ENCODE results near the gene STAT1.
"Not testable (repeated sequence)": the region's sequence is repeated elsewhere in the genome, so short reads cannot be mapped to it uniquely, and the experiment has no call there.

STAT1 gene

GRCh38 chr2:190972846-190973245, 41.1 kb downstream of the STAT1 start:
- Mint-ChIP-seq H3K9me3 (no peaks in the 10 kb centered on the region), H3K27ac (no peak overlapping the region), H3K4me3 (no peak overlapping the region), H3K27me3 (no peaks in the 10 kb centered on the region), H3K4me1 (peaks cover 62% of the 10 kb centered on the region)
- DNase-seq: no peak
- no peak for ATAC-seq

GRCh38 chr2:190972213-190972612, 41.8 kb downstream of the STAT1 start:
- Mint-ChIP-seq H3K27me3 (no peaks in the 10 kb centered on the region), H3K4me1 (peaks cover 57% of the 10 kb centered on the region), H3K4me3 (no peak overlapping the region), H3K27ac (no peak overlapping the region), H3K9me3 (no peaks in the 10 kb centered on the region)
- ATAC-seq (no peak), DNase-seq (no peak)

GRCh38 chr2:190970873-190971506, 43.0 kb downstream of the STAT1 start:
- H3K27me3 Mint-ChIP-seq: no peaks in the 10 kb centered on the region
- H3K27ac Mint-ChIP-seq: peak overlapping the region; percentile 80 to 94
- DNase-seq (no peak), ATAC-seq (peak; percentile 5)
- no peak overlapping the region for H3K4me3 Mint-ChIP-seq
- no peaks in the 10 kb centered on the region for H3K9me3 Mint-ChIP-seq
- peaks cover 59% of the 10 kb centered on the region for H3K4me1 Mint-ChIP-seq

- Mint-ChIP-seq H3K27me3 (no peaks in the 10 kb centered on the region), H3K27ac (peak overlapping the region in 1 of 2 donors; percentile 63), H3K9me3 (no peaks in the 10 kb centered on the region), H3K4me1 (peaks cover 63% of the 10 kb centered on the region), H3K4me3 (no peak overlapping the region)
- no peak for DNase-seq
- ATAC-seq: no peak
Observed at GRCh38 chr2:190970160-190970559, 43.8 kb downstream of the STAT1 start.

- H3K27me3 Mint-ChIP-seq: no peaks in the 10 kb centered on the region
- no peak for DNase-seq
- no peak overlapping the region for H3K27ac Mint-ChIP-seq
Observed at GRCh38 chr2:190968522-190968921, 45.4 kb downstream of the STAT1 start.

GRCh38 chr2:190965580-190966222, 48.3 kb downstream of the STAT1 start:
- peaks cover 64% of the 10 kb centered on the region for H3K4me1 Mint-ChIP-seq
- no peaks in the 10 kb centered on the region for H3K27me3 Mint-ChIP-seq
- no peaks in the 10 kb centered on the region for H3K9me3 Mint-ChIP-seq
- no peak for ATAC-seq
- no peak for DNase-seq
- H3K27ac Mint-ChIP-seq: no peak overlapping the region
- no peak overlapping the region for H3K4me3 Mint-ChIP-seq

More at GRCh38 chr2:190968522-190968921, 45.4 kb downstream of the STAT1 start:
- peaks cover 61% of the 10 kb centered on the region for H3K4me1 Mint-ChIP-seq
- H3K4me3 Mint-ChIP-seq: no peak overlapping the region
- no peaks in the 10 kb centered on the region for H3K9me3 Mint-ChIP-seq
- ATAC-seq: no peak

- peaks cover 52% of the 10 kb centered on the region for H3K4me1 Mint-ChIP-seq
- H3K27ac Mint-ChIP-seq: peak overlapping the region in 1 of 2 donors; percentile 86
- H3K27me3 Mint-ChIP-seq: no peaks in the 10 kb centered on the region
- no peak for DNase-seq
- no peak overlapping the region for H3K4me3 Mint-ChIP-seq
- peak; percentile 34 for ATAC-seq
- no peaks in the 10 kb centered on the region for H3K9me3 Mint-ChIP-seq
Observed at GRCh38 chr2:190964170-190964795, 49.7 kb downstream of the STAT1 start.

GRCh38 chr2:190963088-190963487, 50.9 kb downstream of the STAT1 start:
- ATAC-seq: no peak

GRCh38 chr2:190961918-190962487, 52.0 kb downstream of the STAT1 start:
- Mint-ChIP-seq H3K4me1 (peaks cover 37% of the 10 kb centered on the region), H3K27me3 (no peaks in the 10 kb centered on the region), H3K4me3 (no peak overlapping the region), H3K9me3 (no peaks in the 10 kb centered on the region), H3K27ac (no peak overlapping the region)
- ATAC-seq: peak; percentile 41
- DNase-seq: no peak

More at GRCh38 chr2:190963088-190963487, 50.9 kb downstream of the STAT1 start:
- no peaks in the 10 kb centered on the region for H3K9me3 Mint-ChIP-seq
- peaks cover 43% of the 10 kb centered on the region for H3K4me1 Mint-ChIP-seq
- DNase-seq: no peak
- H3K27ac Mint-ChIP-seq: peak overlapping the region in 1 of 2 donors; percentile 20
- H3K4me3 Mint-ChIP-seq: no peak overlapping the region
- H3K27me3 Mint-ChIP-seq: no peaks in the 10 kb centered on the region

GRCh38 chr2:190961117-190961516, 52.9 kb downstream of the STAT1 start:
- Mint-ChIP-seq H3K27ac (peak overlapping the region in 1 of 2 donors; percentile 37), H3K4me1 (peaks cover 32% of the 10 kb centered on the region)
- not testable (repeated sequence) for H3K27me3 Mint-ChIP-seq, DNase-seq, H3K4me3 Mint-ChIP-seq, ATAC-seq, H3K9me3 Mint-ChIP-seq

GRCh38 chr2:190959911-190960788, 53.8 kb downstream of the STAT1 start:
- Mint-ChIP-seq H3K9me3 (peaks cover 0 to 9% of the 10 kb centered on the region in 2 donors), H3K27ac (peak overlapping the region in 1 of 2 donors; percentile 32), H3K4me1 (peaks cover 27% of the 10 kb centered on the region), H3K27me3 (no peaks in the 10 kb centered on the region), H3K4me3 (no peak overlapping the region)
- no peak for DNase-seq
- peak; percentile 26 for ATAC-seq

- ATAC-seq (no peak), DNase-seq (no peak)
- Mint-ChIP-seq H3K9me3 (peaks cover 0 to 9% of the 10 kb centered on the region in 2 donors), H3K4me1 (peaks cover 6% of the 10 kb centered on the region), H3K4me3 (no peak overlapping the region), H3K27ac (no peak overlapping the region), H3K27me3 (no peaks in the 10 kb centered on the region)
Observed at GRCh38 chr2:190953257-190953656, 60.7 kb downstream of the STAT1 start.

- ATAC-seq: no peak
Observed at GRCh38 chr2:190950566-190950991, 63.4 kb downstream of the STAT1 start.

GRCh38 chr2:190948671-190949070, 65.3 kb downstream of the STAT1 start:
- peak; percentile 63 for ATAC-seq
- no peak overlapping the region for H3K4me3 Mint-ChIP-seq
- H3K27ac Mint-ChIP-seq: no peak overlapping the region

More at GRCh38 chr2:190950566-190950991, 63.4 kb downstream of the STAT1 start:
- H3K27ac Mint-ChIP-seq: no peak overlapping the region
- H3K4me3 Mint-ChIP-seq: no peak overlapping the region
- H3K27me3 Mint-ChIP-seq: no peaks in the 10 kb centered on the region
- DNase-seq: no peak
- H3K4me1 Mint-ChIP-seq: peaks cover 11% of the 10 kb centered on the region
- H3K9me3 Mint-ChIP-seq: peaks cover 0 to under 1% of the 10 kb centered on the region in 2 donors

GRCh38 chr2:190947711-190948251, 66.2 kb downstream of the STAT1 start:
- ATAC-seq (peak; percentile 93), DNase-seq (no peak)
- Mint-ChIP-seq H3K27ac (peak overlapping the region in 1 of 2 donors; percentile 13), H3K4me1 (peaks cover 11% of the 10 kb centered on the region), H3K9me3 (no peaks in the 10 kb centered on the region), H3K4me3 (peak overlapping the region; percentile 9 to 55), H3K27me3 (no peaks in the 10 kb centered on the region)

More at GRCh38 chr2:190948671-190949070, 65.3 kb downstream of the STAT1 start:
- Mint-ChIP-seq H3K4me1 (peaks cover 11% of the 10 kb centered on the region), H3K9me3 (no peaks in the 10 kb centered on the region), H3K27me3 (no peaks in the 10 kb centered on the region)
- no peak for DNase-seq
